GM18858 (cell line): ENCODE data around the gene TEX48.

Source experiments
- ATAC-seq: cut with Tn5 transposase; IDR thresholded peaks from one replicate; pipeline ENCODE4 v1.9.1; 2021; ENCODE audit not compliant: unreplicated experiment

Gene TEX48

GRCh38 chr9:114669961-114670360 is 12.0 kb downstream of the TEX48 start:
- no peak for ATAC-seq

- ATAC-seq = no peak
Measured at GRCh38 chr9:114668146-114668545, 13.8 kb downstream of the TEX48 start.

- no peak for ATAC-seq
Measured at GRCh38 chr9:114666851-114667250, 15.1 kb downstream of the TEX48 start.

GRCh38 chr9:114666401-114666800 is 15.6 kb downstream of the TEX48 start:
- no peak for ATAC-seq

GRCh38 chr9:114664181-114664580 is 17.8 kb downstream of the TEX48 start:
- no peak for ATAC-seq

- no peak for ATAC-seq
Measured at GRCh38 chr9:114662081-114662989, 19.7 kb downstream of the TEX48 start.

GRCh38 chr9:114657705-114658104 is 24.3 kb downstream of the TEX48 start, which contains the start of gene TEX53:
TSS of gene TEX53 (minus strand) at chr9:114657805. CDS start at chr9:114657774, 31 bp downstream.
- no peak for ATAC-seq

GRCh38 chr9:114656301-114656700 is 25.7 kb downstream of the TEX48 start:
- no peak for ATAC-seq

- no peak for ATAC-seq
Measured at GRCh38 chr9:114655689-114656088, 26.3 kb downstream of the TEX48 start.

- ATAC-seq = peak; percentile 53
Measured at GRCh38 chr9:114653556-114654159, 28.3 kb downstream of the TEX48 start.

- no peak for ATAC-seq
Measured at GRCh38 chr9:114652776-114653555, 29.0 kb downstream of the TEX48 start.

- ATAC-seq = no peak
Measured at GRCh38 chr9:114643896-114644295, 38.1 kb downstream of the TEX48 start.

GRCh38 chr9:114643001-114643400 is 39.0 kb downstream of the TEX48 start:
- no peak for ATAC-seq

- ATAC-seq = no peak
Measured at GRCh38 chr9:114641967-114642366, 40.0 kb downstream of the TEX48 start.

- no peak for ATAC-seq
Measured at GRCh38 chr9:114638404-114638803, 43.6 kb downstream of the TEX48 start.

- no peak for ATAC-seq
Measured at GRCh38 chr9:114634387-114634786, 47.6 kb downstream of the TEX48 start.

- ATAC-seq = no peak
Measured at GRCh38 chr9:114633438-114634089, 48.4 kb downstream of the TEX48 start.

- no peak for ATAC-seq
Measured at GRCh38 chr9:114631166-114631565, 50.8 kb downstream of the TEX48 start.

GRCh38 chr9:114629563-114630090 is 52.4 kb downstream of the TEX48 start:
- ATAC-seq = no peak

GRCh38 chr9:114627553-114627952 is 54.4 kb downstream of the TEX48 start:
- ATAC-seq = no peak
